Astrocyte (in vitro differentiated cells and primary cell): ENCODE measurements around the gene VEPH1. TPM values are rescaled to one million over a fixed set of nuclear protein-coding genes. Genes with fewer than 3 reads are reported as not detected.

Experiments
- DNase-seq: peaks from one replicate; pipeline ENCODE4 v3.0.0-alpha.2; 2010; ENCODE audit warnings: low read depth
- FAIRE-seq: peaks from 2 replicates; lab custom pipeline; 2011; peaks lifted over from hg19 to GRCh38; lab: Jason Lieb, UNC
- H2AFZ ChIP-seq: 2 replicates; pipeline ENCODE4 v1.6.0; 2012; ENCODE audit warnings: low read depth, low read length, inconsistent platforms
- H3K27ac ChIP-seq: 2 replicates; pipeline ENCODE4 v1.5.1; 2011; ENCODE audit warnings: low read depth, low read length, inconsistent platforms
- H3K27me3 ChIP-seq: 2 replicates; pipeline ENCODE4 v1.6.0; 2011; ENCODE audit warnings: low read length, inconsistent platforms; ENCODE audit not compliant: insufficient read depth
- H3K36me3 ChIP-seq: 2 replicates; pipeline ENCODE4 v1.5.1; 2011; ENCODE audit warnings: low read length, inconsistent platforms; ENCODE audit not compliant: insufficient read depth
- H3K4me1 ChIP-seq: 2 replicates; pipeline ENCODE4 v1.5.1; 2011; ENCODE audit warnings: low read length, inconsistent platforms; ENCODE audit not compliant: insufficient read depth
- H3K4me2 ChIP-seq: 2 replicates; pipeline ENCODE4 v1.6.0; 2012; ENCODE audit warnings: low read length, inconsistent platforms
- H3K4me3 ChIP-seq: 2 replicates; pipeline ENCODE4 v1.5.1; 2011; ENCODE audit warnings: low read depth, mild to moderate bottlenecking, low read length, inconsistent platforms; ENCODE audit not compliant: insufficient read depth
- H3K79me2 ChIP-seq: 2 replicates; pipeline ENCODE4 v1.6.0; 2012; ENCODE audit warnings: mild to moderate bottlenecking, low read length, inconsistent platforms; ENCODE audit not compliant: insufficient read depth
- H3K9ac ChIP-seq: 2 replicates; pipeline ENCODE4 v1.6.0; 2012; ENCODE audit warnings: mild to moderate bottlenecking, low read length, inconsistent platforms
- H3K9me3 ChIP-seq: 2 replicates; pipeline ENCODE4 v1.5.1; 2012; ENCODE audit warnings: low read depth, mild to moderate bottlenecking, low read length, inconsistent platforms; ENCODE audit not compliant: insufficient read depth
- H4K20me1 ChIP-seq: 2 replicates; pipeline ENCODE4 v1.6.0; 2012; ENCODE audit warnings: low read length, inconsistent platforms; ENCODE audit not compliant: insufficient read depth
- H3K27ac Mint-ChIP-seq: one replicate; pipeline ENCODE4 v1.8.0; 2021; ENCODE audit warnings: mild to moderate bottlenecking, mixed read lengths; ENCODE audit not compliant: unreplicated experiment
- H3K27me3 Mint-ChIP-seq: one replicate; pipeline ENCODE4 v1.8.0; 2021; ENCODE audit warnings: low read depth, mixed read lengths; ENCODE audit not compliant: unreplicated experiment
- H3K36me3 Mint-ChIP-seq: one replicate; pipeline ENCODE4 v1.8.0; 2021; ENCODE audit warnings: low read depth, mixed read lengths; ENCODE audit not compliant: unreplicated experiment
- H3K4me1 Mint-ChIP-seq: one replicate; pipeline ENCODE4 v1.8.0; 2021; ENCODE audit warnings: low read depth, mixed read lengths; ENCODE audit not compliant: unreplicated experiment
- H3K4me3 Mint-ChIP-seq: one replicate; pipeline ENCODE4 v1.8.0; 2021; ENCODE audit warnings: mild to moderate bottlenecking, moderate library complexity, mixed read lengths; ENCODE audit not compliant: unreplicated experiment
- H3K9me3 Mint-ChIP-seq: one replicate; pipeline ENCODE4 v1.8.0; 2021; ENCODE audit warnings: mild to moderate bottlenecking, mixed read lengths; ENCODE audit not compliant: unreplicated experiment
- EZH2 ChIP-seq: IDR thresholded peaks from 2 replicates; pipeline ENCODE4 v1.6.1; 2012; ENCODE audit warnings: mild to moderate bottlenecking, low read length, inconsistent platforms; ENCODE audit not compliant: insufficient read depth
- total RNA-seq: library from RNA; stranded (reverse); gene quantifications from 2 replicates; pipeline ENCODE4 v1.2.1, GENCODE V29; 2021
- TF ChIP-seq, protein P1 (sequence below): IDR thresholded peaks from 2 replicates; pipeline ENCODE4 v1.5.1; 2011; ENCODE audit warnings: low read depth, mild to moderate bottlenecking, inconsistent platforms, low read length, moderate library complexity; ENCODE audit not compliant: insufficient read depth

The VEPH1 gene
- total RNA-seq, 1 donor from 2014 or later, result 9.4 TPM

DNA sequence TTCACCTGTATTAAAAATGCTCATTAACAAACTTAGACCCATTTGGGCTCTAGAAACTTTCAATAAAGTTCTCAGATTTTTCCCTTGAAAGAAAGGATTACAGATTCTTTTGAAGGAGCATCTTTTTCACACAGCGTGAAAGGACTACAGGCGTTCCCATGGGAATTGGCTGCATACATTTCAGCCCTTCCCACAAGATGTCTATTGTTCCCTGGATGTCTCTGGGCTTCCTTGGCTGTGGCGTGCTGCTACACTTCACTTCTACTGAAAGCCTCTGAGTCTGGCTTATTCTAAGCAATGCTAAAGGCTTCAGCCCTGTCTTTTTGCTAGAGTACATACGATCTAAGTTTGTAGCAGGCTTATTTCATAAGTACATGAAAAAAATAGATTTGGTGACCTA, 1.4 kb downstream of the VEPH1 start:
- Mint-ChIP-seq H3K36me3 (no peaks in the 10 kb centered on the region), H3K4me1 (peaks cover 46% of the 10 kb centered on the region), H3K27me3 (no peaks in the 10 kb centered on the region), H3K9me3 (no peaks in the 10 kb centered on the region), H3K27ac (peak overlapping the region; percentile 43), H3K4me3 (no peak overlapping the region)
- Histone ChIP-seq H3K4me1 (peaks cover 21% of the 10 kb centered on the region), H3K4me3 (no peak overlapping the region), H3K4me2 (no peak overlapping the region), H3K27me3 (no peaks in the 10 kb centered on the region), H3K9me3 (no peaks in the 10 kb centered on the region), H3K36me3 (peaks cover 8% of the 10 kb centered on the region), H3K9ac (no peak overlapping the region), H4K20me1 (peaks cover 10% of the 10 kb centered on the region), H3K27ac (no peak overlapping the region), H2AFZ (no peak overlapping the region), H3K79me2 (peaks cover 15% of the 10 kb centered on the region)
- DNase-seq (no peak), FAIRE-seq (no peak)
- TF ChIP-seq, protein P1, sequence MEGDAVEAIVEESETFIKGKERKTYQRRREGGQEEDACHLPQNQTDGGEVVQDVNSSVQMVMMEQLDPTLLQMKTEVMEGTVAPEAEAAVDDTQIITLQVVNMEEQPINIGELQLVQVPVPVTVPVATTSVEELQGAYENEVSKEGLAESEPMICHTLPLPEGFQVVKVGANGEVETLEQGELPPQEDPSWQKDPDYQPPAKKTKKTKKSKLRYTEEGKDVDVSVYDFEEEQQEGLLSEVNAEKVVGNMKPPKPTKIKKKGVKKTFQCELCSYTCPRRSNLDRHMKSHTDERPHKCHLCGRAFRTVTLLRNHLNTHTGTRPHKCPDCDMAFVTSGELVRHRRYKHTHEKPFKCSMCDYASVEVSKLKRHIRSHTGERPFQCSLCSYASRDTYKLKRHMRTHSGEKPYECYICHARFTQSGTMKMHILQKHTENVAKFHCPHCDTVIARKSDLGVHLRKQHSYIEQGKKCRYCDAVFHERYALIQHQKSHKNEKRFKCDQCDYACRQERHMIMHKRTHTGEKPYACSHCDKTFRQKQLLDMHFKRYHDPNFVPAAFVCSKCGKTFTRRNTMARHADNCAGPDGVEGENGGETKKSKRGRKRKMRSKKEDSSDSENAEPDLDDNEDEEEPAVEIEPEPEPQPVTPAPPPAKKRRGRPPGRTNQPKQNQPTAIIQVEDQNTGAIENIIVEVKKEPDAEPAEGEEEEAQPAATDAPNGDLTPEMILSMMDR, result no peak
- no peak for TF ChIP-seq EZH2

DNA sequence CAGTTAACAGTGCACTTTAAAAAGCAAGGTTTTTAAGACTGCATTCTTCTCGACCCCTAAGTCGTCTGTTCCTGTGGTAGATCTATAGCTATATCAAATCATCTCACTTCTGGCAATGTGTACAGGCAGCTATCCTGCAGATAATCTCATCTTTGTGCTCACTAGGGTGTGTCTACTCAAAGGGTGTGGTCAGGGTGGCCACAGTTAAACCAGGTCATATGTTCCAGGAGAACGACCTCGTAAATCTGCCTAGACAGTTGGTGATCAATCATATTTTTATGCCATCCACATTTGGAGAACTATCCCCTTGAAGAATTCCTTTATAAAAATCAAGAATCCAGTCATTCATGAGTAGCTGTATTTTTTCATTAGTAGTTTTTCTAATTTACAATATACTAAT, 3.0 kb downstream of the VEPH1 start:
- H3K27me3 ChIP-seq, result no peaks in the 10 kb centered on the region
- peak overlapping the region; percentile 83 for H3K4me2 ChIP-seq
- no peak overlapping the region for H3K4me3 Mint-ChIP-seq
- no peaks in the 10 kb centered on the region for H3K9me3 ChIP-seq
- H3K79me2 ChIP-seq, result peaks cover 3% of the 10 kb centered on the region
- H3K4me1 ChIP-seq, result peaks cover 21% of the 10 kb centered on the region
- peaks cover 48% of the 10 kb centered on the region for H3K4me1 Mint-ChIP-seq
- H3K36me3 ChIP-seq, result peaks cover 8% of the 10 kb centered on the region
- H3K4me3 ChIP-seq, result no peak overlapping the region
- no peaks in the 10 kb centered on the region for H3K9me3 Mint-ChIP-seq
- TF ChIP-seq EZH2, result no peak
- no peak for DNase-seq
- no peak overlapping the region for H2AFZ ChIP-seq
- H3K27me3 Mint-ChIP-seq, result no peaks in the 10 kb centered on the region
- peaks cover 10% of the 10 kb centered on the region for H4K20me1 ChIP-seq
- no peak overlapping the region for H3K27ac Mint-ChIP-seq
- no peaks in the 10 kb centered on the region for H3K36me3 Mint-ChIP-seq
- H3K9ac ChIP-seq, result no peak overlapping the region
- no peak overlapping the region for H3K27ac ChIP-seq
- FAIRE-seq, result peak; percentile 20

DNA sequence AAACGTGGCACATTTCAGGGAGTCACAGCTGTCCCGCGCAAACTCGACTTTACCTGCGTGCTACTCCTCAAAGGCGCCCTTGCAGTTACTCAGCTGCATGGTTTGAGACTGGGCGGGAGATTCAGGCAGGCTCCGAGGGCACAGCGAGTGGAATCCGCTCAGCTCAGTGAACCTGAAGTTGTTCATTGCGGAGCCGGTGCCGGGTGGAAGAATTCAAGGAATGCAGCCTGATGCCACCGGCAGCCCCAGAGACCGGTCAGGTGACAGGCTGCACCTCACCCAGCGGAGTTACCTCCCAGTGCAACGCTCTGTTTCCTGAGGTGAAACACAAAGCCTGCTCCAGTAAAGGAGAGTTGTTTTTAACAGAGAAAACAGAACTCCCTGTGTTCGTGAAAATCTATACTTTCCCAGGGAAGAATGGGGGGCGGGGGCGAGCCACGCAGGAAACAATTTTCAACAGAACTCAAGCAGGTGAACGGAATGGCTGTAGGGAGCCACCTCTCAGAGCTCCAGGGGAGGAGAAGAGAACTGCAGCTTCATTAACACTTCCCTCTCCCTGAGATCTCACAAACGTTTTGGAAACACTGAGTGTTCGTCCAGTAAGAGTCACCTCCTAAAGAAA, 3.8 kb downstream of the VEPH1 start:
- peak overlapping the region; percentile 31 for H3K4me3 ChIP-seq
- H2AFZ ChIP-seq, result peak overlapping the region; percentile 64
- Mint-ChIP-seq H3K36me3 (no peaks in the 10 kb centered on the region), H3K4me3 (peak overlapping the region; percentile 77), H3K4me1 (peaks cover 51% of the 10 kb centered on the region), H3K27me3 (no peaks in the 10 kb centered on the region), H3K27ac (peak overlapping the region; percentile 88), H3K9me3 (no peaks in the 10 kb centered on the region)
- H3K27me3 ChIP-seq, result no peaks in the 10 kb centered on the region
- TF ChIP-seq EZH2, result no peak
- TF ChIP-seq, protein P1, result no peak
- peaks cover 10% of the 10 kb centered on the region for H4K20me1 ChIP-seq
- H3K4me2 ChIP-seq, result peak overlapping the region; percentile 83
- H3K79me2 ChIP-seq, result no peaks in the 10 kb centered on the region
- H3K9ac ChIP-seq, result peak overlapping the region; percentile 35
- H3K9me3 ChIP-seq, result no peaks in the 10 kb centered on the region
- FAIRE-seq (peak; percentile 77), DNase-seq (peak; percentile 26)
- H3K4me1 ChIP-seq, result peaks cover 25% of the 10 kb centered on the region
- H3K36me3 ChIP-seq, result peaks cover 5% of the 10 kb centered on the region
- no peak overlapping the region for H3K27ac ChIP-seq
